ENCODE results near the gene IL25.
"Not testable (repeated sequence)": the region's sequence is repeated elsewhere in the genome, so short reads cannot be mapped to it uniquely, and the experiment has no call there.

The IL25 gene

DNA sequence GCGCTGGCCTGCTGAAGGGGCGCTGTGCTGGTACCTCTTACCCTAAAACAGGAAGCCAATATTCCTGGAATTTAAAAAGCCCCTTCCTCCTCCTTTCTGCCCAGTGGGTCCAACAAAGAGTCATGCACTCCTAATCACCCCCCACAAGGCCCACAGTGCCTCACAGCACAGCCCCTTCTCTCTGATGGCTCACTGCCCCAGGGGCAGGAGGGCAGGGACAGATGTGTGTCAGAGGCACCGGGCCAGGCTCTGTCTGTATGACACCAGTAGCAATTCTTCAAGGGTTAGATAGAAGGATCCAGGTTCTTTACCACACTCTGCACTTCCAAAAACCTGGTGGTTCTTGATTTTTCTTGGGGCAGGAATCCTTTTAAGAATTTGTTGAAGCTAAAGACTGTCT lies 26.5 kb downstream of the IL25 start:
- H3K36me3 ChIP-seq (ENCODE audit: insufficient read depth, low read length), result no peaks in the 10 kb centered on the region
- H3K9ac ChIP-seq (ENCODE audit: low read length), result no peak overlapping the region
- no peaks in the 10 kb centered on the region for H3K27me3 ChIP-seq (ENCODE audit: control insufficient read depth in 1 of 2, insufficient read depth in 2 of 2, low read length in 2 of 2)
- H3K9me3 ChIP-seq (ENCODE audit: low read length), result no peaks in the 10 kb centered on the region
- no peaks in the 10 kb centered on the region for H3K4me1 ChIP-seq (ENCODE audit: insufficient read depth, low read length)
- no peak overlapping the region for H3K4me3 ChIP-seq (ENCODE audit: low read depth in 1 of 2, low read length in 2 of 2)
- H3K27ac ChIP-seq (ENCODE audit: low read depth, low read length), result no peak overlapping the region

- Histone ChIP-seq H3K36me3 (ENCODE audit: insufficient read depth, low read length) (no peaks in the 10 kb centered on the region), H3K9me3 (ENCODE audit: low read length) (no peaks in the 10 kb centered on the region), H3K9ac (ENCODE audit: low read length) (no peak overlapping the region), H3K4me1 (ENCODE audit: insufficient read depth, low read length) (no peaks in the 10 kb centered on the region), H3K27ac (ENCODE audit: low read depth, low read length) (no peak overlapping the region), H3K27me3 (ENCODE audit: control insufficient read depth in 1 of 2, insufficient read depth in 2 of 2, low read length in 2 of 2) (no peaks in the 10 kb centered on the region), H3K4me3 (ENCODE audit: low read depth in 1 of 2, low read length in 2 of 2) (no peak overlapping the region)
These were observed 27.0 kb downstream of the IL25 start for GRCh38 chr14:23399591-23399990.

GRCh38 chr14:23400496-23401149 lies 28.0 kb downstream of the IL25 start:
- not testable (repeated sequence) for H3K27ac ChIP-seq (ENCODE audit: low read depth, low read length); H3K9me3 ChIP-seq (ENCODE audit: low read length); H3K27me3 ChIP-seq (ENCODE audit: control insufficient read depth in 1 of 2, insufficient read depth in 2 of 2, low read length in 2 of 2); H3K4me1 ChIP-seq (ENCODE audit: insufficient read depth, low read length); H3K4me3 ChIP-seq (ENCODE audit: low read depth in 1 of 2, low read length in 2 of 2); H3K9ac ChIP-seq (ENCODE audit: low read length); H3K36me3 ChIP-seq (ENCODE audit: insufficient read depth, low read length)

GRCh38 chr14:23401291-23401690 lies 28.7 kb downstream of the IL25 start:
- Histone ChIP-seq H3K4me3 (ENCODE audit: low read depth in 1 of 2, low read length in 2 of 2) (no peak overlapping the region), H3K36me3 (ENCODE audit: insufficient read depth, low read length) (no peaks in the 10 kb centered on the region), H3K9me3 (ENCODE audit: low read length) (no peaks in the 10 kb centered on the region), H3K4me1 (ENCODE audit: insufficient read depth, low read length) (no peaks in the 10 kb centered on the region), H3K9ac (ENCODE audit: low read length) (no peak overlapping the region), H3K27ac (ENCODE audit: low read depth, low read length) (no peak overlapping the region), H3K27me3 (ENCODE audit: control insufficient read depth in 1 of 2, insufficient read depth in 2 of 2, low read length in 2 of 2) (no peaks in the 10 kb centered on the region)

DNA sequence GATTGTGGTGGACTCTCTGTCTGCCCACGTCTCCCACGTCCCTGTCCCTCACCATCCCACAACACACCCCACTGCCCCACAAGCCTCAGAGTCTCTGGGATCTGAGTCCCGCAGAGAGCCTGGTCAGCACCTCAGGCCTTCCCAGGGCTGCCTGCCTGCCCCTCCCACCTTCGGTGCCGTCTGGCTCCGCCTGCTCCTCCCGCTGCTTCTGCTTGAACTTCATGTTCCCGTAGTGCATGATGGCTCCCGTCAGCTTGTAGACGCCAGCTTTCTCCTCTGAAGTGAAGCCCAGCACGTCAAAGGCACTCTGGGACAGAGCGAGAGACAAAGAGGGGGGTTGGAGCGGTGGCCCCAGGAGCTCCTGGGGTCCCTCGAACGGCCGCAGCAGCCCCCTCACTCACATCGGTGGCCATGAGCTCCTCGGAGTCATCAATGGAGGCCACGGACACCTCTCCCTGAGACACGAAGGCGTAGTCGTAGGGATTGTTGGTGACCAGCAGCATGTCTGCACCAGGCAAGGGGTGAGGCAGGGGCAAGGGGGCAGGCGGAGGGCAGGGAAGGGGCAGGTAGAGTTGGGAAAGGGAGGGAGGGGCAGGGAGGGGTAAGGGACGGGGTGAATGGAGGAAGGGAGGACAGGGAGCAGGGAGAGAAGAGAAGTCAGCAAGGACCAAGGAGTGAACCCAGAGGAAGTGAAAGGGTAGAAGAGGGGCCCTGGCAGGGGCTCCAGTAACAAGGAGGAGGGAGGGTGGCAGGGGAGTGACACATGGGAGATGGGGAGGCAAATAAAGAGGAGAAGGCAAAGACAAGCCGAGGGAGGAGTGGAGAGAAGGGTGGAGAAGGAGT lies 29.9 kb downstream of the IL25 start:
- Histone ChIP-seq H3K4me1 (ENCODE audit: insufficient read depth, low read length) (no peaks in the 10 kb centered on the region), H3K9ac (ENCODE audit: low read length) (no peak overlapping the region), H3K27ac (ENCODE audit: low read depth, low read length) (no peak overlapping the region), H3K9me3 (ENCODE audit: low read length) (no peaks in the 10 kb centered on the region), H3K4me3 (ENCODE audit: low read depth in 1 of 2, low read length in 2 of 2) (no peak overlapping the region), H3K36me3 (ENCODE audit: insufficient read depth, low read length) (no peaks in the 10 kb centered on the region), H3K27me3 (ENCODE audit: control insufficient read depth in 1 of 2, insufficient read depth in 2 of 2, low read length in 2 of 2) (no peaks in the 10 kb centered on the region)

GRCh38 chr14:23403139-23403438 lies 30.5 kb downstream of the IL25 start:
- Histone ChIP-seq H3K4me1 (ENCODE audit: insufficient read depth, low read length) (no peaks in the 10 kb centered on the region), H3K4me3 (ENCODE audit: low read depth in 1 of 2, low read length in 2 of 2) (no peak overlapping the region), H3K27me3 (ENCODE audit: control insufficient read depth in 1 of 2, insufficient read depth in 2 of 2, low read length in 2 of 2) (no peaks in the 10 kb centered on the region), H3K27ac (ENCODE audit: low read depth, low read length) (no peak overlapping the region), H3K9me3 (ENCODE audit: low read length) (no peaks in the 10 kb centered on the region), H3K9ac (ENCODE audit: low read length) (no peak overlapping the region), H3K36me3 (ENCODE audit: insufficient read depth, low read length) (no peaks in the 10 kb centered on the region)

GRCh38 chr14:23403908-23404307 lies 31.3 kb downstream of the IL25 start:
- H3K4me3 ChIP-seq (ENCODE audit: low read depth in 1 of 2, low read length in 2 of 2), result no peak overlapping the region

GRCh38 chr14:23404331-23404900 lies 31.8 kb downstream of the IL25 start:
- no peaks in the 10 kb centered on the region for H3K27me3 ChIP-seq (ENCODE audit: control insufficient read depth in 1 of 2, insufficient read depth in 2 of 2, low read length in 2 of 2)
- H3K4me3 ChIP-seq (ENCODE audit: low read depth in 1 of 2, low read length in 2 of 2), result no peak overlapping the region
- H3K36me3 ChIP-seq (ENCODE audit: insufficient read depth, low read length), result no peaks in the 10 kb centered on the region
- H3K9me3 ChIP-seq (ENCODE audit: low read length), result no peaks in the 10 kb centered on the region
- H3K27ac ChIP-seq (ENCODE audit: low read depth, low read length), result no peak overlapping the region
- H3K9ac ChIP-seq (ENCODE audit: low read length), result no peak overlapping the region
- no peaks in the 10 kb centered on the region for H3K4me1 ChIP-seq (ENCODE audit: insufficient read depth, low read length)

More at GRCh38 chr14:23403908-23404307, 31.3 kb downstream of the IL25 start:
- H3K9me3 ChIP-seq (ENCODE audit: low read length), result no peaks in the 10 kb centered on the region
- no peak overlapping the region for H3K27ac ChIP-seq (ENCODE audit: low read depth, low read length)
- no peaks in the 10 kb centered on the region for H3K27me3 ChIP-seq (ENCODE audit: control insufficient read depth in 1 of 2, insufficient read depth in 2 of 2, low read length in 2 of 2)
- no peaks in the 10 kb centered on the region for H3K36me3 ChIP-seq (ENCODE audit: insufficient read depth, low read length)
- H3K4me1 ChIP-seq (ENCODE audit: insufficient read depth, low read length), result no peaks in the 10 kb centered on the region
- H3K9ac ChIP-seq (ENCODE audit: low read length), result no peak overlapping the region

DNA sequence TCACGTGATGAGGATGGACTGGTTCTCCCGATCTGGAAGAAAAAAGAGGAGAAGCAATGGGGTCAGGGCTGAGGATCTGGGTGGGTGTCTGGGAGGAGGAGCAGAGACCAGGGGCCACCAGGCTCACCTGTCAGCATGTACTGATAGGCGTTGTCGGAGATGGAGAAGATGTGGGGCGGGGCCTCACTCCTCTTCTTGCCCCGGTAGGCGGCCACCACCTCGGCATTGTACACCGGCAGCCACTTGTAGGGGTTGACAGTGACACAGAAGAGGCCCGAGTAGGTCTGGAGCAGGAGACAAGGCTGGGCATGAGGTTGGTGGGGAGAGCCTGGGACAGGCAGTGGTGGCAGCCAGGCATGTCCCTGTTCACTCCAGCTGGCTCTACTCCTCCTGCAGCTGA lies 32.5 kb downstream of the IL25 start:
- H3K9me3 ChIP-seq (ENCODE audit: low read length), result no peaks in the 10 kb centered on the region
- no peak overlapping the region for H3K9ac ChIP-seq (ENCODE audit: low read length)
- no peak overlapping the region for H3K27ac ChIP-seq (ENCODE audit: low read depth, low read length)
- no peaks in the 10 kb centered on the region for H3K36me3 ChIP-seq (ENCODE audit: insufficient read depth, low read length)
- H3K4me1 ChIP-seq (ENCODE audit: insufficient read depth, low read length), result no peaks in the 10 kb centered on the region
- no peak overlapping the region for H3K4me3 ChIP-seq (ENCODE audit: low read depth in 1 of 2, low read length in 2 of 2)
- H3K27me3 ChIP-seq (ENCODE audit: control insufficient read depth in 1 of 2, insufficient read depth in 2 of 2, low read length in 2 of 2), result no peaks in the 10 kb centered on the region

DNA sequence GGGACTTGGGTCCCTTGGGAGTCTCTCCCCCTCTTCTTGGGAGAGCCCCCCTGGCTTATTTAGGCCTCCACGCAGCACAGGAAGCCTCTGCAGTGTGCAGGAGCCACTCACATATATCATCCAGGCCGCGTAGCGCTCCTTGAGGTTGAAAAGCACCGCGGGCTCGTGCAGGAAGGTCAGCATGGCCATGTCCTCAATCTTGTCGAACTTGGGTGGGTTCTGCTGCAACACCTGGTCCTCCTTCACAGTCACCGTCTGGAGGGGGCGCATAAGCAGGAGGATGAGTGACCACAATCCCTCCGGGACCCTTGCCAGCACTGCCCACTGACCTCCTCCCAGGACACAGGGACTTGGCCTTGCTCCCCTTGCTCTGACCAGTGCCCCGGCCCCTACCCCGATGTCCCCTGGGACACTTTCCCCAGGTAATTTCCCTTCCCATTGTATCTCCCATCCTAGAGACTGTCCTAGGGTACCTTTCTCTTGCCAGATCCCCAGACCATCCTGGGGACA lies 33.0 kb downstream of the IL25 start:
- Histone ChIP-seq H3K4me3 (ENCODE audit: low read depth in 1 of 2, low read length in 2 of 2) (no peak overlapping the region), H3K9ac (ENCODE audit: low read length) (no peak overlapping the region), H3K36me3 (ENCODE audit: insufficient read depth, low read length) (no peaks in the 10 kb centered on the region), H3K27ac (ENCODE audit: low read depth, low read length) (no peak overlapping the region), H3K4me1 (ENCODE audit: insufficient read depth, low read length) (no peaks in the 10 kb centered on the region), H3K9me3 (ENCODE audit: low read length) (no peaks in the 10 kb centered on the region), H3K27me3 (ENCODE audit: control insufficient read depth in 1 of 2, insufficient read depth in 2 of 2, low read length in 2 of 2) (no peaks in the 10 kb centered on the region)

- Histone ChIP-seq H3K27me3 (ENCODE audit: control insufficient read depth in 1 of 2, insufficient read depth in 2 of 2, low read length in 2 of 2) (no peaks in the 10 kb centered on the region), H3K36me3 (ENCODE audit: insufficient read depth, low read length) (no peaks in the 10 kb centered on the region), H3K9ac (ENCODE audit: low read length) (no peak overlapping the region), H3K27ac (ENCODE audit: low read depth, low read length) (no peak overlapping the region), H3K4me3 (ENCODE audit: low read depth in 1 of 2, low read length in 2 of 2) (no peak overlapping the region), H3K4me1 (ENCODE audit: insufficient read depth, low read length) (no peaks in the 10 kb centered on the region), H3K9me3 (ENCODE audit: low read length) (no peaks in the 10 kb centered on the region)
These were observed 33.6 kb downstream of the IL25 start for GRCh38 chr14:23406244-23406643.

Measured in muscle layer of colon (tissue), 2 donors.